C4-2B (cell line): Measurements from ENCODE around the gene CHID1.

Experiments
- ZFX ChIP-seq: fragments of 450-650 bp; IDR thresholded peaks from 2 replicates; pipeline ENCODE4 v1.6.1; 2017
- TF ChIP-seq, protein P1 (sequence below): fragments of 450-650 bp; conservative IDR thresholded peaks from 2 replicates; pipeline ENCODE4 v1.5.1; 2017; ENCODE audit warnings: mild to moderate bottlenecking

- TF ChIP-seq, protein P1, sequence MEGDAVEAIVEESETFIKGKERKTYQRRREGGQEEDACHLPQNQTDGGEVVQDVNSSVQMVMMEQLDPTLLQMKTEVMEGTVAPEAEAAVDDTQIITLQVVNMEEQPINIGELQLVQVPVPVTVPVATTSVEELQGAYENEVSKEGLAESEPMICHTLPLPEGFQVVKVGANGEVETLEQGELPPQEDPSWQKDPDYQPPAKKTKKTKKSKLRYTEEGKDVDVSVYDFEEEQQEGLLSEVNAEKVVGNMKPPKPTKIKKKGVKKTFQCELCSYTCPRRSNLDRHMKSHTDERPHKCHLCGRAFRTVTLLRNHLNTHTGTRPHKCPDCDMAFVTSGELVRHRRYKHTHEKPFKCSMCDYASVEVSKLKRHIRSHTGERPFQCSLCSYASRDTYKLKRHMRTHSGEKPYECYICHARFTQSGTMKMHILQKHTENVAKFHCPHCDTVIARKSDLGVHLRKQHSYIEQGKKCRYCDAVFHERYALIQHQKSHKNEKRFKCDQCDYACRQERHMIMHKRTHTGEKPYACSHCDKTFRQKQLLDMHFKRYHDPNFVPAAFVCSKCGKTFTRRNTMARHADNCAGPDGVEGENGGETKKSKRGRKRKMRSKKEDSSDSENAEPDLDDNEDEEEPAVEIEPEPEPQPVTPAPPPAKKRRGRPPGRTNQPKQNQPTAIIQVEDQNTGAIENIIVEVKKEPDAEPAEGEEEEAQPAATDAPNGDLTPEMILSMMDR = no peak
- no peak for TF ChIP-seq ZFX
Observed at GRCh38 chr11:854601-855329, 55.8 kb downstream of the CHID1 start.
